NCI-H2227 (cell line): ENCODE measurements around the gene FTSJ3.

ENCODE experiments used
- DNase-seq: peaks from one replicate; lab custom pipeline; 2025; ENCODE audit not compliant: unreplicated experiment; lab: John Stamatoyannopoulos, UW

The FTSJ3 gene

DNA sequence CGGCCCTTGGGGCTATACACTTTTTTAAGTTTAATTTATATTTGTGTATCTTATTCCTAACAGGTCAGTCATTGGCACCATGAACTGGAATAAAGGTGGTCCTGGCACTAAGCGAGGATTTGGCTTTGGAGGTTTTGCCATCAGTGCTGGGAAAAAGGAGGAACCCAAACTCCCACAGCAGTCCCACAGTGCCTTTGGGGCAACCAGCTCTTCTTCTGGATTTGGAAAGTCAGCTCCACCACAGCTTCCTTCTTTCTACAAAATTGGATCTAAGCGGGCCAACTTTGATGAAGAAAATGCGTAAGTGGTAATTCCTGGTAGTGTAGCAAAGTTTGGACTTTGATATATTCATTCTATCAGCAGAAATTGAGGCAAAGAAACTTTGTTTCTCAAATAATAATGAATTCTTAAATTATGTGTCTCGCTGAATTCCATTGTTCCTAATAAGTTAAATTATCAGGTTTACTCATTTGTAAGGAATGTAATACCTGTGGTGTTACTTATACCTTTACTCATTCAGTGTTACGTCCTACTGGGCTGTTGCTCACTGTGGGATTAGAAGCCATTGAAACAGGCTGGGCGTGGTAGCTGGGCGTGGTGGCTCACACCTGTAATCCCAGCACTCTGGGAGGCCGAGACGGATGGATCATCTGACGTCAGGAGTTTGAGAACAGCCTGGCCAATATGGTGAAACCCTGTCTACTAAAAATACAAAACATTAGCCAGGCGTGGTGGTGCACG lies 40.3 kb downstream of the FTSJ3 start:
- no peak for DNase-seq

DNA sequence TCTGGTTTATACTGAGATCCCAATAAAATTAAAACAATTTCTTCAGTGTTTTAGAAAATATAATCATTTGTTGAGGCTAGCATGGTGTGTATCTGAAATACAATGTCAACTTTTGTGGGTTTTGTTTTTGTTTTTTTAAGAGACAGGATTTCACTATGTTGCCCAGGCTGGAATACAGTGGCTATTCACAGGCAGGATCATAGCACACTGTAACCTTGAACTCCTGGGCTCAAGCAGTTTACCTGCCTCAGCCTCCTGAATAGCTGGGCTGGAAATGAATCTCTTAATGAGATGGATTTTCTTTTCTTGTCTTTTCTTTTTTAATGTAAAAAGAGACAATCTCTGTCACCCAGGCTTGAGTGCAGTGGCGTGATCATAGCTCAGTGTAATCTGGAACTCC lies 41.3 kb downstream of the FTSJ3 start:
- DNase-seq, result no peak

DNA sequence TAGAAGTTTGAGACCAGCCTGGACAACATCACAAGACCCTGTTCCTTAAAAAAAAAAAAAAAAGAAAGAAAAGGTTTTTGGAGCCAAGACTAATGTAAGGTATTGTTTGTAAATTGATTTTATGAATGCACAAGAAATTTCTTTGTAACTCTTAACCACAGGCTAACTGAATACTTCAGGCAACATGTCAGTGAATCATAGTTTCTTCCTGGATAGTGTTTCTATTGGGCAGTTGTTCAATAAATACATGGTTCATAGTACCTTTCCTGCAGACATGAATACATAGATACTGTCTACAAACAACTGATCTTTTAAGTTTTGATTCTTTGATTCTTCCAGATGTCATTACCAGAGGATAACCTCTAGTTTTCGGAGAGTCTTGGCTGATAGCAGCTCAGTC lies 41.9 kb downstream of the FTSJ3 start:
- DNase-seq, result no peak

GRCh38 chr17:63783522-63783921 lies 43.9 kb downstream of the FTSJ3 start:
- DNase-seq, result no peak

- no peak for DNase-seq
These were observed 46.5 kb downstream of the FTSJ3 start for GRCh38 chr17:63780928-63781327.

DNA sequence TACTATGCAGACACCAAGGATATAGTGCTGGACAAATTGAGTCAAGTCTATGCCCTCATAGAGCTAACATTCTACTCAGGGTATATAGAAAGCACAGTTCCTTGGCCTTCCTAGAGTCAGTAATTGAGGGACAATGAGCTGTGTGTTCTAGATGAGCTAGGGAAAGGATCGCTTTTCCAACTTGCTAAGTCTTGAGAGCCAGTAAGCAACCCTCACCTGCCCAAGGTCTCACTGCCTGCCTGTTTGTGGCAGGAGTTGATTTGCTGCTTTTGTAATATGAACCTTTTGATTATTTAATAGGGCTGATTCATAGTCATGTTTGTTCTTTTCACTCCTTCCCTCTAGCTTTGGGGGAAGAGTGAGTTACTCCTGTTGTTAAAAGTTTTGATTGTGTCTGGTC lies 47.0 kb downstream of the FTSJ3 start:
- DNase-seq, result no peak

DNA sequence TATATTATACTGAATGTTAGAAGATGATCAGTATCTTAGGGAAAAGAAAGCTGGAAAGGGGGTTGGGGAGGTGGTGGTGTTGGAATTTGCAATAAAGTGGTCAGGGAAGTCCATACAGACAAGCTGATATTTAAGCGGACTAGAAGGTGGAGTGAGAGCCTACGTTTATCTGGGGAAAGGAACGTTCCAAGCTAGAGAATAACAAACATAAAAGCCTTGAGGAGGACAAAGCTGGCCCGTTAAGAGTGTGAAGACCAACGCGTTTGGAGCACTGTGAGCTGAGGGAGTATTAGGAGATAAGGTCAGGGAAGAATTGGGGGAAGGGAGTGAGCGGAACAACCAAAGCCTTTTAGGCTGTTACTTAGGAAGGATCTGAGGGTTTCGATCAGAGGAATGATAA lies 52.0 kb downstream of the FTSJ3 start:
- no peak for DNase-seq

DNA sequence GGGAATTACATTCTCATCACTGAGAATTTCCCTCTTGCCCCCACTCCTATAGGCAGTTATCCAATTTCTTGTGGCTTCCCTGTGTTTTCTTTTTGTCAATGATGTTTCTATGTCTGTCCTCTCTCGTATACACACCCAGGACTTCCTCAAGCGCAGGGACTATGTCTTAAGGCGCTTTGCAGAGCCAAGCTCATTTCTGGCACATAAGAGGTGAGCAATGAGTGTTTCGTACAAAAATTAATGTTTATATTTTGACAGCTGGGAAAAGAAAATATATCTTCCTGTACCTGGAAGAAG lies 52.5 kb downstream of the FTSJ3 start:
- DNase-seq, result no peak

DNA sequence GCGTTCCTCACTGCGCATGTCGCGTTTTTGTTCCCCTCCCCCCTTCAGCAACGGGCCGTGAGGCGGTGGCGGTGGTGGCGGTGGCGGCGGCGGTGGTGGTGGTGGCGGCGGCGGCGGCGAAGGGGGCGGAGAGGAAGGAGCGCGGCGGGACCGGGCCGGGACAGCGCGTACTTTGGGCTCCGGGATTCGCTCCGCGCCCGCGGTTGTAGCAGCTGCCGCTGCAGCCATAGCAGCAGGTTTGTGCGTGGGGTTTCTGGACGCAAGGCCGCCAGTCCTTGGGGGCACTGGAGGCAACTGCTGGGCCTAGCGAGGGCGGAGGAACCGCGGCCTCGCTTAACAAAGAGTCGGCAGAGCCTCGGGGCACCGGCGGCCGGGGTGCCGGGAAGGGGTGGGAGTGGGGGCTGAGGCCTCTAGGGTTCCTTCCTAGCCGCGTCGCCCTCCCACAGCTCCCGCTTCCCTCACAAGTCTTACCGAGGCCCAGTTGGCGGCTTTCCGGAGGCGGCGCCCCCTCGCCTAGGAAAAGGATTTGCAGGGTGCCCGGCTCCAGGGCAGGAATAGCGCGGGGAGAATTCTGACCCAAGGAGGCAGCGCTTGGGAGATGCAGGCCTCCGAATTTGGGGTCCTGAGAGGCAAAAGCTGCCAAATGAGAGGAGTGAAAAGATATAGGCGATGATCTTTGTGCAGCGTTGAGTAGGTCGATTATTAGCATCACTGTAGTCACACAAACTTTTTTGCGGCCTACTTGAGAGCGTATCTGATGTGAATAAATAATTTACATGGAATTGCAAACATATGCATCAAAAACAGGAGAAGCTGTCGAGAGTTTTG lies 53.1 kb downstream of the FTSJ3 start, which contains the start of gene DDX42:
Gene DDX42, plus strand, starts transcription at position 30 of the 828 bp plus-strand sequence. CDS start 12,880 bp downstream, outside the sequence.
- DNase-seq, result peak; percentile 68

DNA sequence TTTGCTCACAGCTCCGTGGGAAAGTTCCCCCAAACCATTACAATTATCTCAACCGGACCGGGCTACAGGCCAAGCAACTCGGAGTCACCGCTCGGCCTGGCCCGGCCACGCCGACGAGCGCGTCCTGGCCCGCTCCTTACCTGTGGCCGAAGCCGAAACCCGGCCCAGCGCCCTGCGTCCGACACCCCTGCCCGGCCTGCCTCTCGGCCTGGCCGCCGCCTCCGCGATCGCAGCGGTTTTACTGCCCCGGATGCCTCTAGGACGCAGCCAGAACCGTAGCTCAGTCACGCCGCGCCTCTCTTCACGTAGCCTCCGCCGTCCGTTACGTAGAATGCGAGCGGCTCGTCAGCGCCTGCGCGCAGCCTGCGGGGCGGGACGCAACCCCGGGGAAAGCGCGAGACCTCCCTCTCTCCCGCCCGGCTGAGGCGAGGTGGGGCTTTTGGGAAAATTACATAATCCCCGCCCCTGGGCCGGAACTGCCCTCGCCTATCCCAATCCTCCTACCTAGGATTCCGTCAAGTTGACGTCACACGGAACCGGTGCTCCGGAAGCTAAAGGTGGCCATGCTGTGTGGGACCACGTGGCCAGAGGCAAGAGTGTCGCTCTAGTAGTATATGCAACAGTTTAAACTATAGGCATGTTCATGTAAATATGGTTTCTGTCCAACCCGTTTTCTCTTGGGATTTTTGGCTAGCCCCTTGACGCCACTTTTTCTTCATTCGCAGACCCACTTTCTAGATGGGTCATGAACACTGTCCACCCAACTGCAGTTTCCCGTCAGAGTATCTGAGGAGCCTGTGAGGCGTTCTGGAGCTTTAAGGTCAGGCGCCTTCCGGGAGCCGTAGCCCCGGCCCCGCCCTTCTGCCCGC lies 54.0 kb downstream of the FTSJ3 start, which contains the start of gene CCDC47:
Gene CCDC47, minus strand, starts transcription at position 326 of the 869 bp plus-strand sequence. CDS start 7,422 bp downstream, outside the sequence.
- DNase-seq, result peak; percentile 100

GRCh38 chr17:63772801-63773271 lies 54.6 kb downstream of the FTSJ3 start:
- peak; percentile 25 for DNase-seq
